Measurements from ENCODE around the gene POU2AF2.
"Not testable (repeated sequence)": the region's sequence is repeated elsewhere in the genome, so short reads cannot be mapped to it uniquely, and the experiment has no call there.

The POU2AF2 gene

GRCh38 chr11:111299101-111300026 lies 53.8 kb downstream of the POU2AF2 start:
- no peak for DNase-seq (ENCODE audit: low read depth, low spot score)
- no peak overlapping the region for H3K4me3 ChIP-seq (ENCODE audit: low read length)

- no peak for DNase-seq (ENCODE audit: low read depth, low spot score)
- no peak overlapping the region for H3K4me3 ChIP-seq (ENCODE audit: low read length)
Observed at GRCh38 chr11:111300569-111300968, 55.0 kb downstream of the POU2AF2 start.

GRCh38 chr11:111301004-111301841 lies 55.7 kb downstream of the POU2AF2 start:
- H3K4me3 ChIP-seq (ENCODE audit: low read length) = no peak overlapping the region
- no peak for DNase-seq (ENCODE audit: low read depth, low spot score)

GRCh38 chr11:111301842-111302118 lies 56.3 kb downstream of the POU2AF2 start:
- no peak for DNase-seq (ENCODE audit: low read depth, low spot score)
- H3K4me3 ChIP-seq (ENCODE audit: low read length) = no peak overlapping the region

GRCh38 chr11:111302298-111302697 lies 56.8 kb downstream of the POU2AF2 start:
- no peak overlapping the region for H3K4me3 ChIP-seq (ENCODE audit: low read length)
- no peak for DNase-seq (ENCODE audit: low read depth, low spot score)

GRCh38 chr11:111303461-111303860 lies 57.9 kb downstream of the POU2AF2 start:
- H3K4me3 ChIP-seq (ENCODE audit: low read length) = no peak overlapping the region
- DNase-seq (ENCODE audit: low read depth, low spot score) = no peak

GRCh38 chr11:111305162-111305802 lies 59.8 kb downstream of the POU2AF2 start:
- no peak for DNase-seq (ENCODE audit: low read depth, low spot score)
- no peak overlapping the region for H3K4me3 ChIP-seq (ENCODE audit: low read length)

- no peak overlapping the region for H3K4me3 ChIP-seq (ENCODE audit: low read length)
- no peak for DNase-seq (ENCODE audit: low read depth, low spot score)
Observed at GRCh38 chr11:111305876-111306275, 60.4 kb downstream of the POU2AF2 start.

GRCh38 chr11:111306321-111306720 lies 60.8 kb downstream of the POU2AF2 start:
- no peak for DNase-seq (ENCODE audit: low read depth, low spot score)
- H3K4me3 ChIP-seq (ENCODE audit: low read length) = no peak overlapping the region

- no peak for DNase-seq (ENCODE audit: low read depth, low spot score)
- no peak overlapping the region for H3K4me3 ChIP-seq (ENCODE audit: low read length)
Observed at GRCh38 chr11:111307472-111308108, 62.1 kb downstream of the POU2AF2 start.

- DNase-seq (ENCODE audit: low read depth, low spot score) = no peak
- H3K4me3 ChIP-seq (ENCODE audit: low read length) = no peak overlapping the region
Observed at GRCh38 chr11:111308140-111308539, 62.6 kb downstream of the POU2AF2 start.

- H3K4me3 ChIP-seq (ENCODE audit: low read length) = no peak overlapping the region
- DNase-seq (ENCODE audit: low read depth, low spot score) = no peak
Observed at GRCh38 chr11:111309215-111309915, 63.8 kb downstream of the POU2AF2 start.

- H3K4me3 ChIP-seq (ENCODE audit: low read length) = no peak overlapping the region
- no peak for DNase-seq (ENCODE audit: low read depth, low spot score)
Observed at GRCh38 chr11:111310088-111310487, 64.6 kb downstream of the POU2AF2 start.

GRCh38 chr11:111310723-111311122 lies 65.2 kb downstream of the POU2AF2 start:
- DNase-seq (ENCODE audit: low read depth, low spot score) = no peak
- H3K4me3 ChIP-seq (ENCODE audit: low read length) = no peak overlapping the region

GRCh38 chr11:111312076-111312475 lies 66.6 kb downstream of the POU2AF2 start:
- DNase-seq (ENCODE audit: low read depth, low spot score) = no peak
- no peak overlapping the region for H3K4me3 ChIP-seq (ENCODE audit: low read length)

GRCh38 chr11:111319296-111319695 lies 73.8 kb downstream of the POU2AF2 start:
- H3K4me3 ChIP-seq (ENCODE audit: low read length) = no peak overlapping the region
- no peak for DNase-seq (ENCODE audit: low read depth, low spot score)

- not testable (repeated sequence) for DNase-seq (ENCODE audit: low read depth, low spot score); H3K4me3 ChIP-seq (ENCODE audit: low read length)
Observed at GRCh38 chr11:111320199-111320598, 74.7 kb downstream of the POU2AF2 start.

- DNase-seq (ENCODE audit: low read depth, low spot score) = no peak
- H3K4me3 ChIP-seq (ENCODE audit: low read length) = no peak overlapping the region
Observed at GRCh38 chr11:111320728-111321568, 75.4 kb downstream of the POU2AF2 start.
